ENCODE data around the gene KIAA0586.

- TF ChIP-seq CTCF (IDR thresholded peaks at IDR 0.05; ENCODE audit: extremely low read depth in 1 of 2, insufficient read depth in 1 of 2, low read depth in 1 of 2, low read length in 2 of 2) (no peak), EZH2 (IDR thresholded peaks at IDR 0.05; ENCODE audit: borderline replicate concordance, low read depth, low read length, severe bottlenecking) (no peak)
Observed at GRCh38 chr14:58491593-58491992, 64.1 kb downstream of the KIAA0586 start.
